ENCODE results near the gene KRCC1. TPM values are rescaled to one million over a fixed set of nuclear protein-coding genes. Genes with fewer than 3 reads are reported as not detected.

KRCC1 gene
- total and polyA plus RNA-seq, 2 experiments from 2014 or later = 10.3 to 12.5 TPM

GRCh38 chr2:88087763-88088162 lies 32.2 kb upstream of the KRCC1 start:
- no peaks in the 10 kb centered on the region for H3K9me2 ChIP-seq (ENCODE audit: insufficient read depth)
- peaks cover 6% of the 10 kb centered on the region; the same call in 2 of the 3 replicates for H3K4me1 Mint-ChIP-seq
- no peak overlapping the region for H3K4me3 Mint-ChIP-seq
- H3K27me3 Mint-ChIP-seq (ENCODE audit: insufficient read depth, low read depth, poor library complexity) = no peaks in the 10 kb centered on the region
- ATAC-seq = no peak
- no peaks in the 10 kb centered on the region for H3K4me1 ChIP-seq (ENCODE audit: insufficient read depth)
- no peak for TF ChIP-seq JUNB (IDR thresholded peaks at IDR 0.05; ENCODE audit: unreplicated experiment)
- no peak for TF ChIP-seq ZNF331 (CRISPR knock-in tag; IDR thresholded peaks at IDR 0.05; ENCODE audit: low read depth)
- TF ChIP-seq ETS1 (IDR thresholded peaks at IDR 0.05) = no peak
- TF ChIP-seq EZH2 (IDR thresholded peaks at IDR 0.05; ENCODE audit: low read depth, unreplicated experiment) = no peak
- TF ChIP-seq ZNF114 (CRISPR knock-in tag; IDR thresholded peaks at IDR 0.05) = no peak
- no peak for TF ChIP-seq POLR2AphosphoS5 (IDR thresholded peaks at IDR 0.05; ENCODE audit: low read depth)
- TF ChIP-seq EZH2phosphoT487 (IDR thresholded peaks at IDR 0.05; ENCODE audit: unreplicated experiment) = no peak
- TF ChIP-seq NANOG (IDR thresholded peaks at IDR 0.05; ENCODE audit: borderline replicate concordance) = no peak
- DNase-seq (ENCODE audit: low spot score) = no peak
- H3F3A ChIP-seq (replicated peaks; ENCODE audit: low read depth) = no peaks in the 10 kb centered on the region
- H4K20me1 ChIP-seq (replicated peaks; ENCODE audit: insufficient read depth) = no peaks in the 10 kb centered on the region
- no peaks in the 10 kb centered on the region; the same call in 2 of the 3 replicates for H3K9me3 Mint-ChIP-seq
- H3K27ac Mint-ChIP-seq = no peak overlapping the region
- no peak overlapping the region for H2AFZ ChIP-seq
- no peaks in the 10 kb centered on the region for H3K79me2 ChIP-seq (replicated peaks; ENCODE audit: insufficient read depth)
- no peak overlapping the region for H3K4me2 ChIP-seq
- no peaks in the 10 kb centered on the region for H3K36me3 Mint-ChIP-seq (ENCODE audit: low read depth)
- no peak overlapping the region for H3K27ac ChIP-seq (ENCODE audit: low read depth)
- H3K4me3 ChIP-seq = no peak overlapping the region
- H3K27me3 ChIP-seq (ENCODE audit: insufficient read depth) = no peaks in the 10 kb centered on the region
- no peaks in the 10 kb centered on the region for H3K36me3 ChIP-seq (ENCODE audit: insufficient read depth)

DNA sequence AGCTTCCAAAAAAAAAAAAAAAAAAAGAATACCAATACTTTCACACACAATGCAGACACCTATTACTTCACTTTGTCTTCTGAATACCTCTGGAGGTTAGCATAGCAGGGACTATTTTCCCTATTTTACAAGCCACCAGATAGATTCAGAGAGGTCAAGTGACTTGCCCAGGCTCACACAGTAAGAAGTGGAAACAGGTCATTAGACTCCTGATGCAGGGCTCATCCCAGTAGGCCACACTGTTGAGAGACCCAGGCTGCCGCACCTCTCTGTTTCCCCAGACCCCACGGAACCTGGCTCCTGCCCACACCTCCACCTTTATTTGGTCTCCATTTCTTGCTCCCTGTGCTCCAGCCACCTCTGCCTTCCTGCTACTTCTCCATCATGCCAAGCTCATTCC lies 31.5 kb upstream of the KRCC1 start:
- no peaks in the 10 kb centered on the region for H3K36me3 ChIP-seq (ENCODE audit: insufficient read depth)
- DNase-seq (ENCODE audit: low spot score) (no peak), ATAC-seq (no peak)
- no peaks in the 10 kb centered on the region for H3K36me3 Mint-ChIP-seq (ENCODE audit: low read depth)
- no peak overlapping the region for H2AFZ ChIP-seq
- H3K27ac Mint-ChIP-seq = no peak overlapping the region
- H4K20me1 ChIP-seq (replicated peaks; ENCODE audit: insufficient read depth) = no peaks in the 10 kb centered on the region
- H3F3A ChIP-seq (replicated peaks; ENCODE audit: low read depth) = no peaks in the 10 kb centered on the region
- H3K27me3 ChIP-seq (ENCODE audit: insufficient read depth) = no peaks in the 10 kb centered on the region
- 0 out of 2 replicates have a peak, but pooled peaks cover 6% of the 10 kb centered on the region for H3K4me1 ChIP-seq (ENCODE audit: insufficient read depth)
- no peaks in the 10 kb centered on the region; the same call in 2 of the 3 replicates for H3K9me3 Mint-ChIP-seq
- H3K27ac ChIP-seq (ENCODE audit: low read depth) = no peak overlapping the region
- H3K79me2 ChIP-seq (replicated peaks; ENCODE audit: insufficient read depth) = no peaks in the 10 kb centered on the region
- no peak for TF ChIP-seq ZNF331 (CRISPR knock-in tag; IDR thresholded peaks at IDR 0.05; ENCODE audit: low read depth)
- TF ChIP-seq CREB1 (CRISPR knock-in tag; IDR thresholded peaks at IDR 0.05; ENCODE audit: low read depth) = no peak
- TF ChIP-seq, protein P1, sequence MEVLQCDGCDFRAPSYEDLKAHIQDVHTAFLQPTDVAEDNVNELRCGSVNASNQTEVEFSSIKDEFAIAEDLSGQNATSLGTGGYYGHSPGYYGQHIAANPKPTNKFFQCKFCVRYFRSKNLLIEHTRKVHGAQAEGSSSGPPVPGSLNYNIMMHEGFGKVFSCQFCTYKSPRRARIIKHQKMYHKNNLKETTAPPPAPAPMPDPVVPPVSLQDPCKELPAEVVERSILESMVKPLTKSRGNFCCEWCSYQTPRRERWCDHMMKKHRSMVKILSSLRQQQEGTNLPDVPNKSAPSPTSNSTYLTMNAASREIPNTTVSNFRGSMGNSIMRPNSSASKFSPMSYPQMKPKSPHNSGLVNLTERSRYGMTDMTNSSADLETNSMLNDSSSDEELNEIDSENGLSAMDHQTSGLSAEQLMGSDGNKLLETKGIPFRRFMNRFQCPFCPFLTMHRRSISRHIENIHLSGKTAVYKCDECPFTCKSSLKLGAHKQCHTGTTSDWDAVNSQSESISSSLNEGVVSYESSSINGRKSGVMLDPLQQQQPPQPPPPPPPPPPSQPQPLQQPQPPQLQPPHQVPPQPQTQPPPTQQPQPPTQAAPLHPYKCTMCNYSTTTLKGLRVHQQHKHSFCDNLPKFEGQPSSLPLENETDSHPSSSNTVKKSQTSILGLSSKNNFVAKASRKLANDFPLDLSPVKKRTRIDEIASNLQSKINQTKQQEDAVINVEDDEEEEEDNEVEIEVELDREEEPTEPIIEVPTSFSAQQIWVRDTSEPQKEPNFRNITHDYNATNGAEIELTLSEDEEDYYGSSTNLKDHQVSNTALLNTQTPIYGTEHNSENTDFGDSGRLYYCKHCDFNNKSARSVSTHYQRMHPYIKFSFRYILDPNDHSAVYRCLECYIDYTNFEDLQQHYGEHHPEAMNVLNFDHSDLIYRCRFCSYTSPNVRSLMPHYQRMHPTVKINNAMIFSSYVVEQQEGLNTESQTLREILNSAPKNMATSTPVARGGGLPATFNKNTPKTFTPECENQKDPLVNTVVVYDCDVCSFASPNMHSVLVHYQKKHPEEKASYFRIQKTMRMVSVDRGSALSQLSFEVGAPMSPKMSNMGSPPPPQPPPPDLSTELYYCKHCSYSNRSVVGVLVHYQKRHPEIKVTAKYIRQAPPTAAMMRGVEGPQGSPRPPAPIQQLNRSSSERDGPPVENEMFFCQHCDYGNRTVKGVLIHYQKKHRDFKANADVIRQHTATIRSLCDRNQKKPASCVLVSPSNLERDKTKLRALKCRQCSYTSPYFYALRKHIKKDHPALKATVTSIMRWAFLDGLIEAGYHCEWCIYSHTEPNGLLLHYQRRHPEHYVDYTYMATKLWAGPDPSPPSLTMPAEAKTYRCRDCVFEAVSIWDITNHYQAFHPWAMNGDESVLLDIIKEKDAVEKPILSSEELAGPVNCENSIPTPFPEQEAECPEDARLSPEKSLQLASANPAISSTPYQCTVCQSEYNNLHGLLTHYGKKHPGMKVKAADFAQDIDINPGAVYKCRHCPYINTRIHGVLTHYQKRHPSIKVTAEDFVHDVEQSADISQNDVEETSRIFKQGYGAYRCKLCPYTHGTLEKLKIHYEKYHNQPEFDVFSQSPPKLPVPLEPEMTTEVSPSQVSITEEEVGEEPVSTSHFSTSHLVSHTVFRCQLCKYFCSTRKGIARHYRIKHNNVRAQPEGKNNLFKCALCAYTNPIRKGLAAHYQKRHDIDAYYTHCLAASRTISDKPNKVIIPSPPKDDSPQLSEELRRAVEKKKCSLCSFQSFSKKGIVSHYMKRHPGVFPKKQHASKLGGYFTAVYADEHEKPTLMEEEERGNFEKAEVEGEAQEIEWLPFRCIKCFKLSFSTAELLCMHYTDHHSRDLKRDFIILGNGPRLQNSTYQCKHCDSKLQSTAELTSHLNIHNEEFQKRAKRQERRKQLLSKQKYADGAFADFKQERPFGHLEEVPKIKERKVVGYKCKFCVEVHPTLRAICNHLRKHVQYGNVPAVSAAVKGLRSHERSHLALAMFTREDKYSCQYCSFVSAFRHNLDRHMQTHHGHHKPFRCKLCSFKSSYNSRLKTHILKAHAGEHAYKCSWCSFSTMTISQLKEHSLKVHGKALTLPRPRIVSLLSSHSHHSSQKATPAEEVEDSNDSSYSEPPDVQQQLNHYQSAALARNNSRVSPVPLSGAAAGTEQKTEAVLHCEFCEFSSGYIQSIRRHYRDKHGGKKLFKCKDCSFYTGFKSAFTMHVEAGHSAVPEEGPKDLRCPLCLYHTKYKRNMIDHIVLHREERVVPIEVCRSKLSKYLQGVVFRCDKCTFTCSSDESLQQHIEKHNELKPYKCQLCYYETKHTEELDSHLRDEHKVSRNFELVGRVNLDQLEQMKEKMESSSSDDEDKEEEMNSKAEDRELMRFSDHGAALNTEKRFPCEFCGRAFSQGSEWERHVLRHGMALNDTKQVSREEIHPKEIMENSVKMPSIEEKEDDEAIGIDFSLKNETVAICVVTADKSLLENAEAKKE (CRISPR knock-in tag; IDR thresholded peaks at IDR 0.05) = no peak
- no peak for TF ChIP-seq JUNB (IDR thresholded peaks at IDR 0.05; ENCODE audit: unreplicated experiment)
- no peaks in the 10 kb centered on the region for H3K9me2 ChIP-seq (ENCODE audit: insufficient read depth)
- no peaks in the 10 kb centered on the region for H3K27me3 Mint-ChIP-seq (ENCODE audit: insufficient read depth, low read depth, poor library complexity)
- H3K4me3 Mint-ChIP-seq = no peak overlapping the region
- no peak overlapping the region for H3K4me2 ChIP-seq
- H3K4me1 Mint-ChIP-seq = peaks cover 11% of the 10 kb centered on the region
- H3K4me3 ChIP-seq = no peak overlapping the region

Measured in GM23338 (cell line).